NOMO-1 (cell line): ENCODE data around the gene STX3.
"Not testable (repeated sequence)": the region's sequence is repeated elsewhere in the genome, so short reads cannot be mapped to it uniquely, and the experiment has no call there.

Experiments
- DNase-seq, 2 experiments: peaks; one replicate each; lab custom pipeline; 2025; ENCODE audit not compliant: unreplicated experiment in 2 of 2; lab: John Stamatoyannopoulos, UW

Gene STX3

DNA sequence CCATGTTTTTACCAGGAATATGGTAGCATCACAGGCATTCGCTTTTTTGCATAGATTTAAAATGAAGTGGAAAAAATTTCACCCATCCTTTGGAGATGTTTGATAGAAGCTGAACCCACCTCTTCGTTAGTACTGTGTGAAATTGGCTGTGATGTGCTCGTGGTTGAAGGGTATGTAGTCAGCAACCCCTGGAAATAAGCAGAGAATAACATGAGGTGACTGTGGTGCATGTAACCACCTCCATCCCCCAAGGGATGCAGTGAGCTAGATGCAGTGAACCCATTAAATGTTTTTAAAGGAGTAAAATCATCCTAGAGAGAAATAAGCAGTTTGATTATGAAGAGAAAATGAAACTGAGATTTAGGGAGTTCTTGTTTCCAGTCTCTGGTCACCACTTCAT is 74.2 kb downstream of the STX3 start:
- no peak for DNase-seq

DNA sequence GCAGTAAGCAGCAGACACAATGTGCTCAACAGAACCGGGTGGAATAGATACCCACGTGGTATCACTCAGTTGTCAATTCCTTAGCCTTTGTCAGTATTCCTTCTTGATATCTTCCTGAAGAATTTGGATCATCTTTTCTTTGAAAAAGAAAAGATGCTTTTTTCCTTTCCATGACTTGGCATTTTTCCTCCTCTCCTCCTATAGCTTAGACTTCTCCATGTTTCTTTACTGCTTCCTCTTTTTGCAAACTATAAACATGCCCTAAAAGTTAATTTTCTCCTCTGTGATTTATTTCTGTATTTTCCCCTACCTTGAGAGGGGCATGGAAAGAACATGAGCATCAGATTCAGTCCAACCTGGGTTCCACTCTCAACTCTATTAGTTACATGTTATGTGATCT is 78.4 kb downstream of the STX3 start:
- DNase-seq, result peak in 1 of 2 experiments; percentile 25

DNA sequence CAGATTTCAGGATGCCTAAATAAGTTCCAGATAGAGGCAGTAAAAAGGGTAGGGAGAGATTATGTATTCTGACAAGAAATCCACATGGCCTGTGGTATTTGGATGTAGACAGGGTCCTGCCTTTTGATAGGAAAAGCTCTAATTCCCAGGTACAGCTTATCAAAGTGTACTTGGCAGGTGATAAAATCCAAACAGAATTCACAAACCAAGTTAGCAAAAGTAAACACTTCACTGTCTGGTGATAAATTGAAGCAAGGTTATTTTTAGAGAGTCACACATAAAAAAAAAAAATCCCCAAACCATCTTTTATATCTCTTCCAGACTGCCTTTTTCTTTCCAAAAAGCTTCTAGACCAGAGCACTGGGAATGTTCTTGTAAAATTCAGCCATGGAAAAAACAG is 84.4 kb downstream of the STX3 start:
- no peak for DNase-seq

DNA sequence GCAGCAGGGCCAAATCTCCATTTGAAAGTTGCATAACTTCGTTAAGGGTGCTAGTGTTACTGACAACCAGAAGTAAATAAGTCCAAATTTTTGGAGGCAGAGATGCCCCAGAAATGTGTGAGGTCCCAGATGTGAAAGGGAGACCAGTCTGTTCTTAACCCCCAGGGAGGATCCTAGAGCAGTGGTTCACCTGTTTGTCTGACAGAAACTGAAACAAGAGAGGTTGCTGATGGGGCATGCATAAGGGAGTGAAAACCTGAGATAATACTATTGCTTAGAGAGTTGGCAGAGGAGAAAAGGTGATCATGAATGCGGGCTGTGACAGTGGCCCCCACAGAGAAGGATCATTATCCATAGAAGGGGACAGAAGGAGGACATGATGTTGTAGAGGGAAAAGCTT is 86.3 kb downstream of the STX3 start:
- DNase-seq, result no peak

DNA sequence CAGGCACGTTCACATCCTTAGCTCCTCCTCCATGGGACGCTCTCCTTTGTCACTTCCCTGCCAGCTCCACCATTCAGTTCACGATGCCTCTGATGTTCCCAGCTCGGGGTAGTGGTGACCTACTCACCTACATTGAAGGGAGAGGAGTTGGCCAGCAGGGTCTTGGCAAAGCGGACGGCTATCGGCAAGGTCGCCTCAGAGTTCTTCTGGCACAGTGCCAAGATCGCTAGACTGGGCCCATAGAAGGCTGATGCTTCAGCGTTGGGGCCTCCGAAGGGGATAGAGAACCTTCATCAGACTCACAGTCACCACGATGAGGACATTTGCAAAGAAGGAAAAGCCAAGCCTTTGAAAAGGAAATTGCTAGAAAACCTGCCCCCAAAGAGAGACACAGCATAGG is 87.1 kb downstream of the STX3 start:
- DNase-seq, result no peak

DNA sequence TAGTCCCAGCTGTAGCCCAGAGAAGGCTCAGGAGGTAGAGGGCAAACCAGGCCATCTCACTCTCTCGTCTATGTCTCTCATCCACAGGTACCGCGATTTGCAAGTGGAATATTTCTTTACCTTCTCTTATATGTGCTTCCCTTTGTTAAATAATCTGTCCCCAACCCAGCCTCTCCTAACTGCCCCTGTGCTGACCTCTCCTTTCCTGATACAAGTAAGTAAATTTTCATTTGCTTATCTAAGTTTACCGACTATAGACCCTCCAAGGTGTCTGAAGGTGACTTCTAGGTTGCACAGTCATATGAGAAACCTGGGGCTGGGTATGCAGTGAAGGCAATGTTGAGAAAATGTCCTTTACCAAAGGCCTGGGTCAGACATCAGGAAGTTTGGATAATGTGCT is 90.2 kb downstream of the STX3 start, which contains the start of gene CBLIF:
CBLIF (minus strand) TSS at position 101 of the 400 bp plus-strand sequence; CDS start at position 55, 46 bp downstream.
- no peak for DNase-seq

DNA sequence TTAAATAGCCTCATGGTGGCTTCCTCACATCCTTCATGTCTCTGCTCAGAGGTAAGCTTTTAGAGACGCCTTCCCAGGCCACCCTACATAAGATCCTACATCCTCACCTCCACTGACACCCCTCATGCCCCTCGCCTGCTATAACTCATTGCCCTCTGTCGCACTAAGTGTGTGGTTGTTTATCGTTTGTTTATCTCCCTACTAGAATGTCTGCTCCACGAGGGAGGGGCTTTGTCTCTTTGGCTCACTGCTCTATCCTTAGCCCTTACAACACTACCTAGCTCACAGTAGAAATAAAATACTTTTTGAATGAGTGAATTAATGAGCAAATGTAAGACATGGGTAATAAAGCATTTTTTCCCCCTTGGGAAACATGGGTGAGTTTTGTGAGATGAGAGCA is 91.4 kb downstream of the STX3 start:
- no peak for DNase-seq

DNA sequence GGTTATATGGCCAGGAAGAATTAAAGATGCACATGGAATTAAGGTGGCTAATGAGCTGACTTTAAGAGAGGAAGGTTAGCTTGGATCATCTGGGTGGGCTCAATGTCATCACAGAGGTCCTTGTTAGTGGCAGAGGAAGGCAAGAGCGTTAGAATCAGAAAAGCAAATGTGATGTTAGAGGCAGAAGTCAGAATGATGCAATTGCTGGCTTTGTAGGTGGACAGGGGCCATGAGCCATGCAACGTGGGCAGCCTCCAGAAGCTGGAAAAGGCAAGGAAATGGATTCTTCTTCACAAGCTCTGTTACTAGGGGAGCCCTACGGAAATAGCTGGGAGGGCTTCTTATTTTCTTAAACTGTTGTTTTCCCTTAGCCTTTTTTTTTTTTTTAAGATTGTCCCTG is 92.5 kb downstream of the STX3 start:
- no peak for DNase-seq

DNA sequence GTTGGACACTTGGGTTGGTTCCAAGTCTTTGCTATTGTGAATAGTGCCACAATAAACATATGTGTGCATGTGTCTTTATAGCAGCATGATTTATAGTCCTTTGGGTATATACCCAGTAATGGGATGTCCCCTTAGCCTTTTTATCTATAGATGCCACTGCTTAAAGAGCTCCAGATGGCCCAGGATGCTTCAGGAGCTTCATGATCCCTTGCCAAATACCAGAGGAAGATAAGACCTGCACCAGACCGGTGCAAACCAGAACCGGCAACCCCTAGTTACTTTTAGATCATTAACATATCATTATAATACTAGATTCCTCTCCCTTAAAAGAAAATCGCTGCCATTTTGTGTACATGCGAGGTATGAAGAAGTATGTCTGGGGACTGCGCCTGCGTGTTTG is 93.3 kb downstream of the STX3 start:
- DNase-seq, result not testable (repeated sequence)

DNA sequence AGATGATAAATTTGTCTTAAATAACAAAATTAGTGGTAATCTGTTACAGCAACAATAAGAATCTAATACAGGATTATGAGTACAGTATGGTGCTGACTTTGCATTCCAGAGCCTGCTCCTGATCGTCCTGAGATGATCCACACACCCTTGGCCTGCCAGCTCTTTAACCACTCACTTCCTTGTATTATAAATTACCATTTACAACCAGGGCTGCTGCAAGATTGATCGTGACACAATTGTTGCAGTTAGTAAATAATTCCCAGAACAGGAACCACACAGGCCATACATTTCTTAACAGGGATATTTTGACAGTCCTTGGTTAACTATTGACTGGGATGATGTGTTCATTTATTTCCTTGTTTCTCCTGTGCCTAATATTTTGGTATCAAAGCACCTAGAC is 94.0 kb downstream of the STX3 start:
- DNase-seq, result peak in 1 of 2 experiments; percentile 42

DNA sequence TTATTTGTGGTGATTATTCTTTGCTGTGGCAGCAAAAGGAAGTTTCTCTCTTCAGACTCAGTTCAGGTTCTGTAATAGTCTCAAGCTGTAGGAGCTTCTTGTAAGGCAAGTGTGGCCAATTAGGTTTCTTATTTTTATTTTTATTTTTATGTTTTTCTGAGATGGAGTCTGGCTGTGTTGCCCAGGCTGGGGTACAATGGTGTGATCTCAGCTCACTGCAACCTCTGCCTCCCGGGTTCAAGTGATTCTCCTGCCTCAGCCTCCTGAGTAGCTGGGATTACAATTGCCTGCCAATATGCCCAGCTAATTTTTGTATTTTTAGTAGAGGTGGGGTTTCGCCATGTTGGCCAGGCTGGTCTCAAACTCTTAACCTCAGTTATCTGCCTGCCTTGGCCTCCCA is 94.4 kb downstream of the STX3 start:
- peak in 1 of 2 experiments; percentile 33 for DNase-seq

DNA sequence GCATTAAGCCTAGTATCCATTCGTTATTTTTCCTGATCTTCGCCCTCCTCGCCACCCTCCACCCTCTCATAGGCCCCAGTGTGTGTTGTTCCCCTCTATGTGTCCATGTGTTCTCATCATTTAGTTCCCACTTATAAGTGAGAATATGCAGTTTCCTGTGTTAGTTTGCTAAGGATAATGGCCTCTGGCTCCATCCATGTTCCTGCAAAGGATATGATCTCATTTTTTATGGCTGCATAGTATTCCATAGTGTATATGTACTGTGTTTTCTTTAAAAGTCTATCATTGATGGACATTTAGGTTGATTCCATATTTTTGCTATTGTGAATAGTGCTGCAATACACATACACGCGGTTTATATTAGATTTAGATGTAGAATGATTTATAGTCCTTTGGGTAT is 96.2 kb downstream of the STX3 start:
- not testable (repeated sequence) for DNase-seq

DNA sequence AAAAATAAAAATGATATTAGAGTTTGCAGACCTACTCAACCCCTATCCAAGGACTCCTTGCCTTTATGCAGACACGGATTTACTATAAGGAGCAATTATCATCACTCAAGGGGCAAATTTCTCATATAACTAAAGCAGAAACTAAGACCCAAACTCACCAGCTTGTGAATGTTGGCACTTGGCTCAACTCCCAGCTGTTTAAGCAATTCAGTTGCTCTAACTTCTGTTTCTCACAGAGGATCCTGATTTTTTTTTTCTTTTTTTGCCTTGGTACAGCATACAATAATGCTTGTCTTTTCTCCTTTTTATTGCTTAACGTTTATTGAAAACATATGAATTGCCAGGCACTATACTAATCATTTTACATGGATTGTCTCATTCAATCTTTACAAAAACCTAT is 99.7 kb downstream of the STX3 start:
- DNase-seq, result no peak
